ENCODE data around the gene SEC62. TPM values are rescaled to one million over a fixed set of nuclear protein-coding genes. Genes with fewer than 3 reads are reported as not detected.

Gene SEC62
- total and polyA plus RNA-seq, 9 of the 15 experiments (the other 6 are each of a cell fraction or from before 2014, with no cell fraction given): 34.5 to 152 (median 51.8) TPM

- TF ChIP-seq, protein P1, sequence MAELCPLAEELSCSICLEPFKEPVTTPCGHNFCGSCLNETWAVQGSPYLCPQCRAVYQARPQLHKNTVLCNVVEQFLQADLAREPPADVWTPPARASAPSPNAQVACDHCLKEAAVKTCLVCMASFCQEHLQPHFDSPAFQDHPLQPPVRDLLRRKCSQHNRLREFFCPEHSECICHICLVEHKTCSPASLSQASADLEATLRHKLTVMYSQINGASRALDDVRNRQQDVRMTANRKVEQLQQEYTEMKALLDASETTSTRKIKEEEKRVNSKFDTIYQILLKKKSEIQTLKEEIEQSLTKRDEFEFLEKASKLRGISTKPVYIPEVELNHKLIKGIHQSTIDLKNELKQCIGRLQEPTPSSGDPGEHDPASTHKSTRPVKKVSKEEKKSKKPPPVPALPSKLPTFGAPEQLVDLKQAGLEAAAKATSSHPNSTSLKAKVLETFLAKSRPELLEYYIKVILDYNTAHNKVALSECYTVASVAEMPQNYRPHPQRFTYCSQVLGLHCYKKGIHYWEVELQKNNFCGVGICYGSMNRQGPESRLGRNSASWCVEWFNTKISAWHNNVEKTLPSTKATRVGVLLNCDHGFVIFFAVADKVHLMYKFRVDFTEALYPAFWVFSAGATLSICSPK (IDR thresholded peaks at IDR 0.05; ENCODE audit: borderline replicate concordance): no peak
- TF ChIP-seq CBFA2T3 (IDR thresholded peaks at IDR 0.05) (peak; percentile 80), MXI1 (IDR thresholded peaks at IDR 0.05; ENCODE audit: low read depth, low read length) (no peak), DEAF1 (CRISPR knock-in tag; IDR thresholded peaks at IDR 0.05) (no peak), POU5F1 (IDR thresholded peaks at IDR 0.05; ENCODE audit: borderline replicate concordance, low read depth, low read length, partially characterized antibody) (no peak), DPF2 (IDR thresholded peaks at IDR 0.05) (peak; percentile 53), NELFE (IDR thresholded peaks at IDR 0.05; ENCODE audit: insufficient read depth, insufficient read length) (no peak), HDAC1 (IDR thresholded peaks at IDR 0.05) (0 out of 4 replicates have a peak, but pooled peaks of 1 of the 2 experiments have one; percentile 15)
These were observed 27.3 kb upstream of the SEC62 start (continued) for GRCh38 chr3:169939320-169939719.

DNA sequence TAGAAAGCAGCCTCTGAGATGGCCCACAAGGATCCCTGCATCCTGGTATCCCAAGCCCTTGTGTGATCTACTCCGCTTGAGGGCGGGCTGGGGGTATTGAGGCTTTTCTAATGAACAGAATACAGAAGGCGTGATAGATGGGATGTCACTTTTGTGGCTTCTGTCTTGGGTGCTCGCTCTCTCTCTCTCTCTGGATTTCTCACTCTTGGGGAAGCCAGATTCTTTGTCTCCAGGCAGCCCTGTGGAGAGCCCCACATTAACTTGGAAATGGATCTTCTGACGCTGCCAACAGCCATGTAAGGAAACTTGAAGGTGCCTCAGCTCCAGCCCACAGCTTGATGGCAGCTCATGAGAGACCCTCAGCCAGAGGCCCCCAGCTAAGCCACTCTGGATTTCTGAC lies 26.9 kb upstream of the SEC62 start:
- Histone ChIP-seq H3K4me2 (ENCODE audit: insufficient read depth, low read length) (peak overlapping the region; percentile 44; the same call in 1 of the 2 replicates), H3K79me2 (ENCODE audit: control insufficient read depth, insufficient read depth, low read length) (no peaks in the 10 kb centered on the region), H4K20me1 (replicated peaks; ENCODE audit: control insufficient read depth, insufficient read depth, low read length) (no peaks in the 10 kb centered on the region), H3K9me3 (replicated peaks; ENCODE audit: control insufficient read depth, insufficient read depth, low read depth, low read length) (no peaks in the 10 kb centered on the region), H3K9me1 (ENCODE audit: control insufficient read depth, insufficient read depth, low read length) (no peaks in the 10 kb centered on the region), H3K4me3 (no peak overlapping the region), H3K27ac (ENCODE audit: extremely low read depth, low read depth, low read length) (no peak overlapping the region), H3K9ac (ENCODE audit: insufficient read depth in 1 of 2, low read depth in 2 of 2, low read length in 2 of 2) (peak overlapping the region in 1 of 2 experiments; percentile 31; a peak in 1 of 4 replicates), H3K27me3 (ENCODE audit: control insufficient read depth in 2 of 2, insufficient read depth in 2 of 2, low read length in 2 of 2) (no peaks in the 10 kb centered on the region), H2AFZ (ENCODE audit: low read depth, low read length) (0 out of 2 replicates have a peak overlapping the region, but pooled peaks have one; percentile 32), H3K36me3 (ENCODE audit: control insufficient read depth, insufficient read depth, low read length) (no peaks in the 10 kb centered on the region), H3K4me1 (replicated peaks in 1 of 2; ENCODE audit: control insufficient read depth in 2 of 2, insufficient read depth in 2 of 2, low read length in 2 of 2) (peaks cover 9 to 12% of the 10 kb centered on the region in 2 experiments; a peak in 3 of 5 replicates)
- in situ Hi-C loops (cut with MboI): no loop called here
- no TSS peak for BruUV-seq (replicated peaks)
- no peak for DNase-seq (ENCODE audit: extremely low read depth in 1 of 4, low spot score in 3 of 4)
- CTCF ChIA-PET (ENCODE audit: low intra/inter-chr PET ratio): no interaction called here
- WGBS (ENCODE audit: insufficient coverage, low coverage, missing lambda C conversion rate): 52% methylated on average over 5 of the region's 5 CpGs
- POLR2A ChIA-PET: interaction anchor here (0.5 kb wide), 1 partner anchor 22 kb away, joined by 3 read pairs; no protein-coding TSS in a partner anchor
- TF ChIP-seq TAF1 (IDR thresholded peaks at IDR 0.05; ENCODE audit: control insufficient read depth, extremely low read depth, insufficient read depth, low read length, severe bottlenecking) (no peak), FOXK2 (conservative IDR thresholded peaks at IDR 0.05 in 1 of 2, IDR thresholded peaks at IDR 0.05 in 1 of 2; ENCODE audit: low read depth in 2 of 2) (0 out of 4 replicates have a peak, but pooled peaks of 1 of the 2 experiments have one; percentile 1)
- intact Hi-C loops (cut with micrococcal nuclease): no loop called here
- peak; percentile 59 for ATAC-seq
- no peak for FAIRE-seq
